ENCODE results near the gene TOMM40. TPM values are rescaled to one million over a fixed set of nuclear protein-coding genes. Genes with fewer than 3 reads are reported as not detected.
A peak's percentile ranks its signal among the peaks of the same experiment; 100 is the strongest.

The TOMM40 gene
- polyA plus RNA-seq (2011; rRNA removed) (21.7 and 27.1 TPM in 2 replicates), polyA minus RNA-seq (2011; rRNA and poly(A)+ RNA removed) (25.4 and 34.9 TPM in 2 replicates)

GRCh38 chr19:44891016-44891882 is at the start of gene TOMM40:
Gene TOMM40, plus strand, starts transcription at chr19:44891254. Its CDS starts 162 bp downstream, at chr19:44891416.
- no peak for DNase-seq (ENCODE audit: low read depth, low spot score)
- H3K27ac ChIP-seq (ENCODE audit: low read depth, low read length), result peak within 1 kb of the TSS; percentile 96
- no peak for TF ChIP-seq CTCF (IDR thresholded peaks at IDR 0.05; ENCODE audit: low read depth, low read length)
- no peaks in the 10 kb centered on the region for H3K9me3 ChIP-seq (ENCODE audit: control insufficient read depth, insufficient read depth, low read length)
- ChIA-PET POLR2A (interaction anchor here (0.5 to 1.5 kb wide), 5 partner anchors 15 to 146 kb away, joined by 3 to 12 read pairs (median 3); partner anchors contain the start of genes APOE and CLPTM1), CTCF (no interaction called here)
- H3K27me3 ChIP-seq (ENCODE audit: control insufficient read depth, insufficient read depth, low read length), result no peaks in the 10 kb centered on the region
- peak within 1 kb of the TSS; percentile 85 for H3K4me3 ChIP-seq (ENCODE audit: low read depth, low read length)

- peak overlapping the region; percentile 68 for H3K27ac ChIP-seq (ENCODE audit: low read depth, low read length)
- POLR2A ChIA-PET, result interaction anchor here (0.6 to 1.3 kb wide), 5 partner anchors 18 to 174 kb away, joined by 3 to 7 read pairs (median 4); partner anchors contain the start of gene CEACAM19
Measured at GRCh38 chr19:44845286-44845611, 45.8 kb upstream of the TOMM40 start.

GRCh38 chr19:44845612-44846454 is 45.2 kb upstream of the TOMM40 start, which contains the start of gene NECTIN2:
Gene NECTIN2, plus strand, starts transcription at chr19:44846297. Its CDS starts 229 bp downstream, at chr19:44846526.
- Histone ChIP-seq H3K27me3 (ENCODE audit: control insufficient read depth, insufficient read depth, low read length) (no peaks in the 10 kb centered on the region), H3K9me3 (ENCODE audit: control insufficient read depth, insufficient read depth, low read length) (no peaks in the 10 kb centered on the region), H3K27ac (ENCODE audit: low read depth, low read length) (peak within 1 kb of the TSS; percentile 86), H3K4me3 (ENCODE audit: low read depth, low read length) (peak within 1 kb of the TSS; percentile 94)
- ChIA-PET POLR2A (interaction anchor here (0.6 to 1.3 kb wide), 5 partner anchors 18 to 174 kb away, joined by 3 to 7 read pairs (median 4); partner anchors contain the start of gene CEACAM19), CTCF (interaction anchor here (0.5 to 1.4 kb wide), 46 partner anchors 9 to 892 kb away, joined by 3 to 32 read pairs (median 5); partner anchors contain the start of gene BCAM)
- DNase-seq (ENCODE audit: low read depth, low spot score), result peak; percentile 98
- TF ChIP-seq CTCF (IDR thresholded peaks at IDR 0.05; ENCODE audit: low read depth, low read length), result peak; percentile 83

More at GRCh38 chr19:44845286-44845611, 45.8 kb upstream of the TOMM40 start:
- TF ChIP-seq CTCF (IDR thresholded peaks at IDR 0.05; ENCODE audit: low read depth, low read length), result no peak
- no peaks in the 10 kb centered on the region for H3K27me3 ChIP-seq (ENCODE audit: control insufficient read depth, insufficient read depth, low read length)
- peak overlapping the region; percentile 78 for H3K4me3 ChIP-seq (ENCODE audit: low read depth, low read length)
- CTCF ChIA-PET, result interaction anchor here (0.8 to 1.4 kb wide), 8 partner anchors 14 to 122 kb away, joined by 4 to 32 read pairs (median 10); no protein-coding TSS in a partner anchor
- no peaks in the 10 kb centered on the region for H3K9me3 ChIP-seq (ENCODE audit: control insufficient read depth, insufficient read depth, low read length)
- no peak for DNase-seq (ENCODE audit: low read depth, low spot score)

- ChIA-PET CTCF (interaction anchor here (1.0 to 1.4 kb wide), 8 partner anchors 9 to 270 kb away, joined by 3 to 32 read pairs (median 6); no protein-coding TSS in a partner anchor), POLR2A (interaction anchor here (1.3 kb wide), 1 partner anchor 37 kb away, joined by 3 read pairs; no protein-coding TSS in a partner anchor)
- no peaks in the 10 kb centered on the region for H3K27me3 ChIP-seq (ENCODE audit: control insufficient read depth, insufficient read depth, low read length)
- peak overlapping the region; percentile 94 for H3K4me3 ChIP-seq (ENCODE audit: low read depth, low read length)
- no peak for DNase-seq (ENCODE audit: low read depth, low spot score)
- H3K27ac ChIP-seq (ENCODE audit: low read depth, low read length), result peak overlapping the region; percentile 86
- no peak for TF ChIP-seq CTCF (IDR thresholded peaks at IDR 0.05; ENCODE audit: low read depth, low read length)
- H3K9me3 ChIP-seq (ENCODE audit: control insufficient read depth, insufficient read depth, low read length), result no peaks in the 10 kb centered on the region
Measured at GRCh38 chr19:44846455-44847143, 44.5 kb upstream of the TOMM40 start.
